A673 (cell line): ENCODE results near the gene MVP. TPM values are rescaled to one million over a fixed set of nuclear protein-coding genes. Genes with fewer than 3 reads are reported as not detected.

ENCODE experiments used
- BruUV-seq: library from RNA; stranded (reverse); fragments of 400-500 nt; replicated peaks from 2 replicates; lab custom pipeline; 2021; lab: Mats Ljungman, UMichigan
- CTCF ChIA-PET: fragments of 300-600 bp; sonication (Branson Sonifier 250); formaldehyde crosslinking; loops from one replicate; lab custom pipeline; 2022; ENCODE audit warnings: antibody characterized with exemption; lab: Charles Lee
- POLR2A ChIA-PET: fragments of 300-600 bp; sonication (Branson Sonifier 250); formaldehyde crosslinking; loops from one replicate; lab custom pipeline; 2022; ENCODE audit warnings: antibody characterized with exemption; ENCODE audit not compliant: low non-redundant PET; lab: Charles Lee
- DNase-seq: peaks from one replicate; pipeline ENCODE4 v3.0.0-alpha.2; 2015; ENCODE audit warnings: low spot score
- H3K27ac ChIP-seq: fragments of 200-600 bp; sonication (generic); 2 replicates; pipeline ENCODE4 v1.5.1; 2016; ENCODE audit warnings: mixed run types, low read depth, mild to moderate bottlenecking, mixed read lengths, antibody characterized with exemption, low read length; ENCODE audit not compliant: poor library complexity, severe bottlenecking
- H3K27me3 ChIP-seq: fragments of 200-600 bp; sonication (generic); replicated peaks from 2 replicates; pipeline ENCODE4 v1.6.1; 2017; ENCODE audit warnings: mixed run types, low read depth, mild to moderate bottlenecking, mixed read lengths, antibody characterized with exemption, low read length; ENCODE audit not compliant: insufficient read depth, poor library complexity
- H3K36me3 ChIP-seq: fragments of 200-600 bp; sonication (generic); 2 replicates; pipeline ENCODE4 v1.6.1; 2016; ENCODE audit warnings: mixed run types, mild to moderate bottlenecking, mixed read lengths, antibody characterized with exemption, low read length; ENCODE audit not compliant: insufficient read depth, poor library complexity, severe bottlenecking
- H3K4me1 ChIP-seq: fragments of 200-600 bp; sonication (generic); 2 replicates; pipeline ENCODE4 v1.6.1; 2017; ENCODE audit warnings: mixed run types, mild to moderate bottlenecking, mixed read lengths, antibody characterized with exemption, low read length; ENCODE audit not compliant: insufficient read depth, poor library complexity, severe bottlenecking
- H3K4me3 ChIP-seq: fragments of 200-600 bp; sonication (generic); 2 replicates; pipeline ENCODE4 v1.5.1; 2016; ENCODE audit warnings: low read depth, mixed run types, mild to moderate bottlenecking, mixed read lengths, low read length; ENCODE audit not compliant: poor library complexity, severe bottlenecking
- H3K9me3 ChIP-seq: fragments of 200-600 bp; sonication (generic); 2 replicates; pipeline ENCODE4 v1.6.1; 2016; ENCODE audit warnings: mixed run types, low read depth, mild to moderate bottlenecking, mixed read lengths, antibody characterized with exemption, low read length; ENCODE audit not compliant: poor library complexity, severe bottlenecking
- CTCF ChIP-seq: fragments of 300-800, 200-600 bp; sonication (generic); conservative IDR thresholded peaks from 2 replicates; pipeline ENCODE4 v1.5.1; 2017; ENCODE audit warnings: low read depth, mild to moderate bottlenecking, antibody characterized with exemption, low read length, moderate library complexity, mixed read lengths
- EZH2 ChIP-seq: fragments of 200-600 bp; sonication (generic); IDR thresholded peaks from 2 replicates; pipeline ENCODE4 v1.6.1; 2017; ENCODE audit warnings: borderline replicate concordance, low read depth, mild to moderate bottlenecking, mixed read lengths, antibody characterized with exemption, low read length; ENCODE audit not compliant: poor library complexity, severe bottlenecking
- intact Hi-C: fragments of 100-400 bp; cut with micrococcal nuclease; formaldehyde crosslinking; loops from one replicate; pipeline ENCODE4 v1.10.0; 2022; ENCODE audit not compliant: unreplicated experiment
- total RNA-seq: library from RNA; stranded (reverse); gene quantifications from 2 replicates; pipeline ENCODE4 v1.2.3, GENCODE V29; 2021

Gene MVP
- total RNA-seq, 1 experiment from 2014 or later, result 5.6 TPM

DNA sequence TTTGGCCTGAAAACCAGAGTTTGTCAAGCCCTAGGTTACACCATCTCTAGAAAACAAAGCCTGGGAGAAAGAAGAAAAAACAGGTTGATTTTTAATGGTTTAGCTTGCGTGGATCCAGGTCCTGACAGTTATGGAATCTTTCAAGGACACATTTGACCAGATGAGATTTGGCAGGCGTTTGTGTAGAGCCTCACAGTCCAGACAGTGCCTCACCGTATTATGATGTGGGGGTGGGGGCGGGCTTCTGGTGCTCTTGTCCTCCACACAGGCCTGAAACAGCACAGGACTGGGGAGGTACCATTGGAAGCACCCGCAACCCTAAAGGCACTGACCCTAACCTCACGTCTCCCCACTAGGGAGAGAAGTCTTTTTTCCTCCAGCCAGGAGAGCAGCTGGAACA lies 19.6 kb downstream of the MVP start:
- no peaks in the 10 kb centered on the region for H3K36me3 ChIP-seq
- no peaks in the 10 kb centered on the region for H3K9me3 ChIP-seq
- TF ChIP-seq EZH2, result no peak
- no peak for TF ChIP-seq CTCF
- no peaks in the 10 kb centered on the region for H3K4me1 ChIP-seq
- DNase-seq, result no peak
- BruUV-seq, result no TSS peak
- intact Hi-C loops, result no loop called here
- no peaks in the 10 kb centered on the region for H3K27me3 ChIP-seq
- no peak overlapping the region for H3K27ac ChIP-seq
- ChIA-PET POLR2A (interaction anchor here (0.7 kb wide), 1 partner anchor 934 kb away, joined by 8 read pairs; no protein-coding TSS in a partner anchor), CTCF (interaction anchor here (1.2 kb wide), 1 partner anchor 9 kb away, joined by 9 read pairs; no protein-coding TSS in a partner anchor)
- no peak overlapping the region for H3K4me3 ChIP-seq

GRCh38 chr16:29840240-29840639 lies 20.0 kb downstream of the MVP start:
- intact Hi-C loops, result no loop called here
- no peak overlapping the region for H3K4me3 ChIP-seq
- POLR2A ChIA-PET, result no interaction called here
- TF ChIP-seq EZH2 (no peak), CTCF (no peak)
- no peak overlapping the region for H3K27ac ChIP-seq
- H3K36me3 ChIP-seq, result no peaks in the 10 kb centered on the region
- no peak for DNase-seq
- H3K27me3 ChIP-seq, result no peaks in the 10 kb centered on the region
- H3K4me1 ChIP-seq, result no peaks in the 10 kb centered on the region
- no TSS peak for BruUV-seq
- no peaks in the 10 kb centered on the region for H3K9me3 ChIP-seq
- CTCF ChIA-PET, result no interaction called here

DNA sequence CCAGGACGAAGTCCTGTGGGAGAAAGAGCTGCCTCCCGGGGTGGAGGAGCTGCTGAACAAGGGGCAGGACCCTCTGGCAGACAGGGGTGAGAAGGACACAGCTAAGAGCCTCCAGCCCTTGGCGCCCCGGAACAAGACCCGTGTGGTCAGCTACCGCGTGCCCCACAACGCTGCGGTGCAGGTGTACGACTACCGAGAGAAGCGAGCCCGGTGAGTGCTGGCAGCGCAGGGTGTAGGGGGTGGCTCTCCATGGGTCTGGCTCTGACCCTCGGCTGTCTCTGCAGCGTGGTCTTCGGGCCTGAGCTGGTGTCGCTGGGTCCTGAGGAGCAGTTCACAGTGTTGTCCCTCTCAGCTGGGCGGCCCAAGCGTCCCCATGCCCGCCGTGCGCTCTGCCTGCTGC lies 21.4 kb downstream of the MVP start:
- Histone ChIP-seq H3K27me3 (no peaks in the 10 kb centered on the region), H3K36me3 (no peaks in the 10 kb centered on the region), H3K27ac (no peak overlapping the region), H3K4me1 (no peaks in the 10 kb centered on the region), H3K9me3 (no peaks in the 10 kb centered on the region), H3K4me3 (no peak overlapping the region)
- TF ChIP-seq CTCF, result no peak
- TF ChIP-seq EZH2, result no peak
- ChIA-PET POLR2A (no interaction called here), CTCF (no interaction called here)
- intact Hi-C loops, result no loop called here
- BruUV-seq, result no TSS peak
- no peak for DNase-seq
